Coronary artery (tissue), 2 donors: Measurements from ENCODE around the gene TOMM70.
A peak's percentile ranks its signal among the peaks of the same experiment; 100 is the strongest.

Source experiments
- DNase-seq: peaks from one replicate; pipeline ENCODE4 v3.0.0-alpha.2; 2017; ENCODE audit warnings: low spot score
- H3K27ac ChIP-seq, 2 donors: fragments of 200-600 bp; sonication (generic); one replicate each; pipeline ENCODE4 v1.5.1; 2016 to 2019
- H3K4me3 ChIP-seq: fragments of 200-600 bp; sonication (generic); 2 replicates; pipeline ENCODE4 v1.5.1; 2016; ENCODE audit warnings: mild to moderate bottlenecking, moderate library complexity
- TF ChIP-seq, protein P1 (sequence below): fragments of 200-600 bp; sonication (generic); IDR thresholded peaks from one replicate; pipeline ENCODE4 v1.5.1; 2019; ENCODE audit warnings: antibody characterized with exemption

Gene TOMM70

DNA sequence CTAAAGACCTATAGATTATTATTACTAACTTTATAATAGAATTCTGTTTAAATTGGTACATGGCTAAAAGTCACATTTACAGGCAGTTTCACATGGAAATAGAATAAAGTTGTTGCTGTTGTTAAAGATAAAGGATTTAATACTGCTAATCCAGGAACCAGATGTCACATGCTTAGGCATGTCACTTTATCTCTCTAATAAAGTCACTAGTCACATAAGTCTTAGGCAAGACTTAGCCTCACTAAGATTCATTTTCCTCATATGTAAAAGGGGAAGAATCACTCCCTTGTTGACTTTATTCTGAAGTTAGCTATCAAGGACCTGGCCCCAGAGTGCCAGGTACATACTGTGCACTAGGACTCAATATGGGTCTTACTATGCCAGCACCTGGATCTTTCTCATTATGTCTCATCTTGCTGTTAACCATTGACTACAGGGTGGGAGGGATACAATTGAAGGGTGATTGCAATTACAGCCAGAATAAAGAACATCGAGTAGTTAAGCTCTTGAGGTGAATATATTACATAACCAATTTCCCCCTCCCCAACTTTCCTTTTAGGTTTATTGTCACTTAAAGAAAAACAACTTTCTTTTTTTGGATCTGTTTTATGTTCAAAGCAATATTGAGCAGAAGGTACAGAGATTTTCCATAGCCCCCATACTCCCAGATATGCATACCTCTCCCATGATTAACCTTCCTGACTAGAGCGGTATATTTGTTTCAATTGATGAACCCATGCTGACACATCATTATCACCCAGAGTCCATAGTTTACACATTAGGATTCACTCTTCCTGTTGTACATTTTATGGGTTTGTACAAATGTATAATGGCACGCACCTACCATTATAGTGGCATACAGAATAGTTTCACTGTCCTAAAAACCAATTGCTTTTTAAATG lies 37.1 kb upstream of the TOMM70 start:
- TF ChIP-seq, protein P1, sequence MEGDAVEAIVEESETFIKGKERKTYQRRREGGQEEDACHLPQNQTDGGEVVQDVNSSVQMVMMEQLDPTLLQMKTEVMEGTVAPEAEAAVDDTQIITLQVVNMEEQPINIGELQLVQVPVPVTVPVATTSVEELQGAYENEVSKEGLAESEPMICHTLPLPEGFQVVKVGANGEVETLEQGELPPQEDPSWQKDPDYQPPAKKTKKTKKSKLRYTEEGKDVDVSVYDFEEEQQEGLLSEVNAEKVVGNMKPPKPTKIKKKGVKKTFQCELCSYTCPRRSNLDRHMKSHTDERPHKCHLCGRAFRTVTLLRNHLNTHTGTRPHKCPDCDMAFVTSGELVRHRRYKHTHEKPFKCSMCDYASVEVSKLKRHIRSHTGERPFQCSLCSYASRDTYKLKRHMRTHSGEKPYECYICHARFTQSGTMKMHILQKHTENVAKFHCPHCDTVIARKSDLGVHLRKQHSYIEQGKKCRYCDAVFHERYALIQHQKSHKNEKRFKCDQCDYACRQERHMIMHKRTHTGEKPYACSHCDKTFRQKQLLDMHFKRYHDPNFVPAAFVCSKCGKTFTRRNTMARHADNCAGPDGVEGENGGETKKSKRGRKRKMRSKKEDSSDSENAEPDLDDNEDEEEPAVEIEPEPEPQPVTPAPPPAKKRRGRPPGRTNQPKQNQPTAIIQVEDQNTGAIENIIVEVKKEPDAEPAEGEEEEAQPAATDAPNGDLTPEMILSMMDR: no peak
- no peak overlapping the region for H3K27ac ChIP-seq

GRCh38 chr3:100436951-100437350 lies 36.1 kb upstream of the TOMM70 start:
- TF ChIP-seq, protein P1: no peak
- no peak overlapping the region for H3K27ac ChIP-seq
- no peak for DNase-seq

More for the DNA sequence above, 37.1 kb upstream of the TOMM70 start:
- DNase-seq: no peak
- H3K4me3 ChIP-seq: no peak overlapping the region

DNA sequence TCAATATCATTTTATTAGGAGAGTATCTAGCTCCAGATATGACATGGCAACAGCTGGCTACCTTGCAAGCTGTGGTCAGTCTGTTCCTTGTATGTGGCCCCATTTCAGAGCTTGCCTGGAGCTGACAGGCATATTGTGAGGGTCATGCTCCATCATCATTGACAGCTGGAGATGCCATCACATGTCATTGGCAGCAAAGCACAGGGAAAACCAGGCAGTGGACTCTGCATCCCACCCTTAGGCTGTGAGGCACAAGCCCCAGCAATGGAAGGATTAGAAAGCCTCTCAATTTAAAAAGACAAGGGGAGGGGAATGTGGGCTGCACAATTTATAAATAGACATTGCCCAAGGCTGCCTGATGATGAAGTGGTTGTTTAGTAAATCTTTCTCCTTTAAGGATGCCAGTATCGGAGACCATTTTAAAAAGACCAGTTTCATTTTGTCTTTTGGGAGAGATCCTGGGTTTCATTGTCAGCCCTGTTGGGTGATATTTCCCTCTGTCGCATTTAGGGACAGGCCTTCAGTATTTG lies 28.4 kb upstream of the TOMM70 start:
- no peak for DNase-seq
- TF ChIP-seq, protein P1: no peak
- Histone ChIP-seq H3K27ac (peak overlapping the region; percentile 53 to 62), H3K4me3 (peak overlapping the region; percentile 68)

More at GRCh38 chr3:100436951-100437350, 36.1 kb upstream of the TOMM70 start:
- no peak overlapping the region for H3K4me3 ChIP-seq

GRCh38 chr3:100427699-100428098 lies 26.8 kb upstream of the TOMM70 start:
- DNase-seq: no peak
- Histone ChIP-seq H3K4me3 (peak overlapping the region; percentile 41), H3K27ac (peak overlapping the region in 1 of 2 donors; percentile 66)
- TF ChIP-seq, protein P1: no peak

DNA sequence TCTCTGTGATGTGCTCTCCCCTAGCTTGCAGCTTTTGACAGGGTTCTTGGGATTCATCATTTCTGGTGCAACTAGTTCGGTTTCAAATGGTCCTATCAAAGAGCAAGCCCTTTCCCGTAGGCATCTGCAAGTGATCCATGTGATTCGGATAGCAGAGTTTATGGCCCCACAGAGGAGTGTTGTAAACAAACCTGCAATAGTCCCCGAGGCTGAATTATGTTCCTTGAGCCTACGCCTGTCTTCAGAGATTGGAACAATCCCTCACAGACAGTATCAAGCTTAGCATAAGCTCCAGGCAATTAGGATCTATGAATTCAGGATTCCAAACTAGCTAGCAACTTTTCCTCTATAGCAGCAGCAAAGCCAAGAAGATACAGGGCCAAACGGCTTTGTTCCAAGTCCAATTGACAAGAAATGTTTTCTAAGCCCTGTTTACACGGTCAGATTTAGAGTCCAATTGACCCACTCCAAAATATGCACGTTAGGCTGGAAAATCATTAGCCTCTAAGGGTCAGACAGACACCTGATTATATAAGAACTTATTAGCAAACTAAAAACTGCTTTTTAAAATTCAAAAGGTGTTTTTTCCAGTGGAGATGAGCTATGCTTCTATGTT lies 25.3 kb upstream of the TOMM70 start:
- no peak overlapping the region for H3K4me3 ChIP-seq
- TF ChIP-seq, protein P1: no peak
- H3K27ac ChIP-seq: no peak overlapping the region
- DNase-seq: no peak

- TF ChIP-seq, protein P1: no peak
These were observed 24.4 kb upstream of the TOMM70 start for GRCh38 chr3:100425316-100425715.

More at GRCh38 chr3:100425316-100425715, 24.4 kb upstream of the TOMM70 start:
- Histone ChIP-seq H3K27ac (no peak overlapping the region), H3K4me3 (no peak overlapping the region)
- no peak for DNase-seq
